GM18508 (cell line): ENCODE measurements around the gene TRIM62.
"Not testable (repeated sequence)": the region's sequence is repeated elsewhere in the genome, so short reads cannot be mapped to it uniquely, and the experiment has no call there.

Experiments used
- ATAC-seq: cut with Tn5 transposase; IDR thresholded peaks from one replicate; pipeline ENCODE4 v1.9.1; 2021; ENCODE audit warnings: moderate number of reproducible peaks; ENCODE audit not compliant: insufficient read depth, unreplicated experiment

TRIM62 gene

DNA sequence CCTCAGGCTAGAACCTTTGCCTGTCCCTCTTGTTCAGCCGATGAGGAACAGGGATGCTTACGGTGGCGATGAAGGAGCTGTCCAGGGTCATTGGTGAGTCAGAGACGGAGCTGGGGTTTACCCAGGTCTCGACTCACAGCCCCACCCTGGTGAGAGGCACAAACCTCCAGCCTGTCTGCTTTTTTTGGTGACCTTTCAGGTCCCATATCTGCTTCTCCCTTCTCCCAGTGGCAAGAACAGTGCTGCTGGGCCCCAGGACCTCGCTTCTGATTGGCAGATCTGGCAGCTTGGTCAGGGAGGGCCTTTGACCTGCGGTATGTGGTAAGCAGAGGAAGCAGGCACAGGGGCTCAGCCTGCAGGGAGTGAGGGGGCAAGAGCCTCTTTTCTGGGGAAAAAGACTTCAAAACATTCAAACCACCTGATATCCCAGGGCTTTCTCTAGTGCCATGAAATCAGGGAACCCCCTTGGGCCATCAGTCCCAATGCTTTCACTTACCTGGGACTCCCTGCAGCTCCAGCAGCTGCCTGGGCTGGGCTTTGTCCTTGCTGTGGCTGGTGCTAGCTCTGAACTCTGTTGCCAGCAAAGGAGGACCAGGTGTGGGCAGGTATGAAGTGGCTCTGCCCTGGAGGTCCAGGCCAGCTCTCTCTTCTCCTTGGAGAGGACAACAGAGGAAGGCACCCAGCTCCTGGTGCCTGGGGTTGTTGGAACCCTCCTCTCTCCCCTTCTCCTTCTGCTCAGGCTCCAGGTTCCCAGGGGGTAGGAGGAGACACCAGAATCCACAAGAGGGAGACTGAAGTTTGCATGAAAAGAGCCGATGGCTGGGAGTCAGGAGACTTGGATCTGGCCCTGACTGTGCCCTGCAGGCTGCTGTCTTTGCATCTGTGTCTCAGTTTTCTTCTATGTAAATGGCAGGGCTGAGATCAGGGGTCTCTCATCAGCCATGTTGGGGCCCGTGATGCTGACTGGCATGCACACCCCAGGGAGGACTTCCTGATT lies 41.4 kb downstream of the TRIM62 start:
- ATAC-seq: no peak

DNA sequence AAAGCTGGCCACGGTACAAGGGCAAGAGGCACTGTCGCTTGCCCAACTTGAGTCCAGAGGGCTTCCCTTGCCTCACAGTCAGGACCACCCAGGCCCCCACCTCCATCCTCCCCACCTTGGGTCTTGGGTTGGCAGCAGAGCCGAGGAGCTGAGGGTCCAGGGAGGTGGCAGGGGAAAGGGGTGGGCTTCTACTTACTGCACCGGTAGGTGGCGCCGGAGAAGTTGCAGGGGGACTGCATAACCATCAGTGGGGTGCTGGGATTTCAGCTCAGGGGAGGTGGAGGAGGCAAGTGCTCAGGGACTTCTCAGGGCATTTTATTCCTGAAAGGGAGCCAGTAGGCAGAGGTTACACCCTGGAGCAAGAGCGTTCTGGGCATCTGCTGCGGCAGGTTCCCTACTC lies 44.0 kb downstream of the TRIM62 start:
- ATAC-seq: no peak

- not testable (repeated sequence) for ATAC-seq
These were observed 45.8 kb downstream of the TRIM62 start for GRCh38 chr1:33136041-33136440.

DNA sequence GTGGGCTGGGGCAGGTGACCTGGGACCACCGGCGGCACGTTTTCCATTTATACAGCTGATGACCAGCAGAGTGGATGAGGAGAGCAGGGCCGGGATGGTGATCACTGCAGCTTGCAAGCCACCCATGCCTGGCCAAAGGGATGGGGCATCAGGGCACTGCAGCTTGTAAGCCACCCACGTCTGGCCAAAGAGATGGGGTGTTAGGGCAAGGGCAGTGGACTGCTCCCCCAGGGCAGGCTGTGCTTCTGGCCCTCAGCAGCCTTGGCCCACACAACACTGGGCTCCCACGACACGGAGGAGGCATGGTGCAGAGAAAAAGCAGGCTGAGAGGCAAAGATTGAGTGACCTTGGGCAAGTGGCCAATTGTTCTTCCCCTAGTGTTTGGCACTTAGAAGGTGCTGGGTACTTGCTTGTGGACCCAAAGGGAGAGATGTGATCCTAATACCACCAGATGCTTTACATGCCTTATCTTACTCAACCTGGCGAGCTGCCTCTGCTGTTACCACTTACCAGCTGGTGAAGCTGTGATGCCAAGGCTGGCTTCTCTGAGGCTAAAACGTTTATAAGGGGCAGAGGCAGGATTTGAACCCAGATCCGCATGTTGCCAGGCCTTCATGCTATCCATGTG lies 48.3 kb downstream of the TRIM62 start:
- no peak for ATAC-seq

- ATAC-seq: no peak
These were observed 49.3 kb downstream of the TRIM62 start for GRCh38 chr1:33132549-33132948.

- no peak for ATAC-seq
These were observed 50.7 kb downstream of the TRIM62 start for GRCh38 chr1:33131191-33131590.

- ATAC-seq: no peak
These were observed 51.5 kb downstream of the TRIM62 start for GRCh38 chr1:33130297-33130696.

DNA sequence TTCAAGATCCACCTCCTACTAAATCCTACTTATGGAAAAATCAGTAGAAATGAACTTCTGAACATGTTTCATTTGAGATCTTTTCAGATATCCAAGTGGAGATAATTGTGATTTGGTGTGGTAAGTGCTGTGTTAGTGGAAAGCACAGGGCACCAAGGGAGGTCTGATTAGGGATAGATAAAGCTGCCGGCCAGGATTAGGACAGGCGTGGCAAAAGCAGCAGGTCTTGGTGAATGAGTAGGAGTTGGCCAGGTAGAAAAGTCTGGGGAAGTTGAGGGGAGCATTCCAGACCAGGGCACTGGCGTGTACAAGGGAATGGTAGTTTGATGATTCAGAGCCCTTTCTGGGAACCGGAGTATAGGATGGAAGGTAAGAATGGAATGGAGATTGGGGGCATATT lies 53.1 kb downstream of the TRIM62 start:
- ATAC-seq: no peak

DNA sequence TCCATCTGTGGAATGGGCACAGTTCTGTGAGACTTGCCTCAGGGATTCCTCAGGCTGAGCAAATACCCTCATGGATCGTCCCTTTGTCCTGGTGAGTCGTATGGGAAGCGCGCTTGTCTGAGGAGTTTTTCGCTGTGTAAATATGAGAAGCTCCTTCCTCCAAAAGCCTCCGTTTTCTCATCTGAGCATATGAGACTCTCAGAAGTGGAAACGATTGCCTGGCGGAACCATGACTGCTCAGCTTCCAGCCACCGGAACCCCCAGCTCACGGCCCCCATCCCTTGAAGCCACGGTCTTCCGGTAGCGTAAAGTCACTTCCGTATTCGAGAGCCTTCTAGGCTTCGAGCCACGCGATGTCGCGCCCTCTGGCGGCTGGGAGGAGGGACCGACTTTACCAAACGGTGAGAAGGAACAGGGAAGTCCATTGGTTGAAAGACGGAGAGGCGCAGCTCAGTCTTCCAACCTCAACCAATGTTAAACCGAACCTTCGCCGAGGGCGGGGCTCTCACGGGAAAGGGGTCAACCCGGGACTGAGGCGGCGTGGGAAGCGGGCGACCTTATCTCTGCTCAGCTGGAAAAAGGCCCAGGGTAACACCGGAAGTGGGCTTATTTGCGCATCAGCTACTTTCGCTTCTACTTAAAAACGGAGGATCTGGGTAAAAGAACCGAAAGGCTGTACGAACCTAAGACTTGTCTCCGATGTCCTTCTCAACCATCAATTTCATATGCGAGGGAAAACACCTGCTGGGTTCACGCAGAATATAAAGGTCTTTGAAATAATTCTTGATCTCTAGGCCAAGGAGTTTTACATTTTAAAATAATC lies 54.6 kb downstream of the TRIM62 start:
- ATAC-seq: peak; percentile 82

DNA sequence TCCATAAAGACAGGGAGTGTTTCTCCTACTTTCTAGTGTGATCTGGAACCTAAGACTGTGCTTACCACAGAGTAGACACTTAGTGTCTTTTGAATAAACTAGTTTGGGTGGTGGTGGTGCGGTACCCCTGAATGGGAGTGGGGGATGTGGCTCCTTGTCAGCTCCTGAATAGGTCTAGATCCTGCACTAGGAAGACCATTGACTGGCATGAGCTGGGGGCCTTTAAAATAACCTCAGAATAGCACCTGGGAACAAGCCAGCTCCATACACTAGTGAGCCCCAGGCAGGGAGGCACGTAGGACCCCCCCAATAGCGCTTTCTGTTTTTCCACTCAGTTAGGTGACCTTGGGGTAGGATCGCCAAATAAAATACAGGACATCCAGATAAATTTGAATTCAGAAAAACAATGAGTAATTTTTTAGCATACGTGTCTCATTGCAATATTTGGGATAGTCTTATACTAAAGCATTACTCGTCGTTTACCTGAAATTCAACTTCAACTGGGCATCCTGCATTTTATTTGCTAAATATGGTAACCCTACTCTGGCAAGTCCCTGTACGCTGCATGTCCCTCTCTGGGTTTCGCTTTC lies 55.3 kb downstream of the TRIM62 start:
- no peak for ATAC-seq

DNA sequence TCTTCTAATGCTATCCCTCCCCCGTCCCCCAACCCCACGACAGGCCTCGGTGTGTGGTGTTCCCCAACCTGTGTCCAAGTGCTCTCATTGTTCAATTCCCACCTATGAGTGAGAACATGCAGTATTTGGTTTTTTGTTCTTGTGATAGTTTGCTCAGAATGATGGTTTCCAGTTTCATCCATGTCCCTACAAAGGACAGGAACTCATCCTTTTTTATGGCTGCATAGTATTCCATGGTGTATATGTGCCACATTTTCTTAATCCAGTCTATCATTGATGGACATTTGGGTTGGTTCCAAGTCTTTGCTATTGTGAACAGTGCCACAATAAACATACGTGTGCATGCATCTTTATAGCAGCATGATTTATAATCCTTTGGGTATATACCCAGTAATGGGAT lies 57.2 kb downstream of the TRIM62 start:
- not testable (repeated sequence) for ATAC-seq

GRCh38 chr1:33123266-33123665 lies 58.6 kb downstream of the TRIM62 start:
- no peak for ATAC-seq

DNA sequence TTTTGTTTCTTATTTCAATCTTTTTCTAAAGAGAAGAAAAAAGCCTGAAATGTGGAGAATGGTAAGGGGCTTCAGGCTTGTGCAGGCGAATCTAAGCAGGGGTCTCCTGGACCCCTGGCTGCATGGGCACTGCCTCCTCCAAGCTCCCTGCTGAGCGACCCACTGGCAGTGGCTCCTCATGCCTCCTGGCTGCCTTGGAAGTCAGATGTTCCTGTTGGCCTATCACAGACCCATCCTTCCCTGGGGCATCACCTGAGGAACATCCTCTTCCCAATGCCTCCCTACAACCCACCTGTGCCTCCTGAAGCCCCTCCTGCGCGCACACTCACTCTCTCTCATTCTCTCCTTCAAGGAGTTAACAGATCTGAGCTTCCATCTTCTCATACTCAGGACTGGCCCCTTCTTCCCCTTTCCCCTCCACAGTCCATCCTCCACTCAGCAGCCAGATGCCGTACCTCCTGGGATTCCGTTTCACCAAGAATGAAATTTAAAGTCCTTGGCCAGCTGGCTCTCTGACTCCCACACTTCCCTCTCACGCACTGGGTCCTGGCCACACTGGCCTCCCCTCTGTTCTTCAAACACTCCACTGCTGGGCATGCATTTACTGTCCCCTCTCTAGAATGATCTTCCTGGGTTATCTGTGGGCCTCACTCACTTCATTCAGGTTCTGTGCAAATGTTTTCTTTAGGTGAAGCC lies 59.2 kb downstream of the TRIM62 start:
- ATAC-seq: no peak

DNA sequence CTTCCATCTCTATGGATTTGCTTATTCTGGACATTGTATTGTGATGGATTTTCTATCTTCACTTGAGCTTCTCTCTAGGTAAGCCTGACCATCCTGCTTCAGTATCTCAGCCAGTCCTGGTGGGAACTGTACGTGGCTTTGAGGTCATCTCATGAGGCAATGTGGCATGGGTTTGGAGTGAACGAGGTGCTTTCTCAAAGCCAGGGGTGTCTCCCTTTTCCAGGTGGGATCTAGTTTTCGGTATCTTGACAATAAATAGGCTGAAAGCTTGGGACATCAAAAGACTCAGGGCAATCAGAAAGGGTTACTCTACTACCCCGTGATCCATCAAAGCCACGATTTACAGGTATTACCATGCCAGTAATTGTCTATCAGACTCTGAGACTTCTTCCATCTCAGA lies 60.1 kb downstream of the TRIM62 start:
- ATAC-seq: no peak

GRCh38 chr1:33120436-33121231 lies 61.2 kb downstream of the TRIM62 start:
- no peak for ATAC-seq

- ATAC-seq: no peak
These were observed 62.2 kb downstream of the TRIM62 start for GRCh38 chr1:33119532-33120217.

DNA sequence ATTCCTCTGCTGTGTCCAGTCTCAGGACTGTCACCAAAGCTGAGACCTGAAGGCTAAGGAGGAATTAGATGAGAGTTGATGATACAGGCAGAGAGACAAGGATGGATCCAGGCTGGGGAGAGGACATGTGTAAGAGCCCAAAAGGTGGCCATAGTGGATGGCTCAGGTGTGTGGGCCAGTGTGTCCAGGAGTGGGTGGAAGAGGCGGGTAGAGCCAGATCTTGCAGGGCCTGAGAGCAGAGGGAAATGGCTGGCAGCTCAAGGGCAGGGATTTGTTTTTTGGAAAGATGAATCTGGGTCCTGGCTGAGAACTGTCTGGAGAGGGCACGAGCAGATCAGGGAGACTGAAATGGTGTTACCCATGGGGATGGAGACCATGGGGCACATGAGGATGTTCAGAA lies 62.8 kb downstream of the TRIM62 start:
- ATAC-seq: no peak

GRCh38 chr1:33118274-33118673 lies 63.6 kb downstream of the TRIM62 start:
- ATAC-seq: no peak
